MG63 (cell line): ENCODE data around the gene FBXL16. TPM values are rescaled to one million over a fixed set of nuclear protein-coding genes. Genes with fewer than 3 reads are reported as not detected.

Experiments used
- DNase-seq: peaks from one replicate; pipeline ENCODE4 v3.0.0-alpha.2; 2020
- H3K27me3 ChIP-seq: fragments of 250-450 bp; sonication (Bioruptor Pico); 2 replicates; pipeline ENCODE4 v1.5.1; 2020; ENCODE audit warnings: mild to moderate bottlenecking, moderate library complexity
- H3K36me3 ChIP-seq: fragments of 250-450 bp; sonication (Bioruptor Pico); 2 replicates; pipeline ENCODE4 v1.5.1; 2020; ENCODE audit warnings: mild to moderate bottlenecking, moderate library complexity
- H3K4me3 ChIP-seq: fragments of 250-450 bp; sonication (Bioruptor Pico); 2 replicates; pipeline ENCODE4 v1.5.1; 2020; ENCODE audit warnings: mild to moderate bottlenecking, moderate library complexity
- H3K9me3 ChIP-seq: fragments of 250-450 bp; sonication (Bioruptor Pico); 2 replicates; pipeline ENCODE4 v1.5.1; 2020; ENCODE audit warnings: mild to moderate bottlenecking, moderate library complexity
- total RNA-seq: library from RNA; depleted of rRNA; stranded (reverse); fragments of >200 nt; shearing (Covaris generic); gene quantifications from 2 replicates; pipeline ENCODE4 v1.2.3, GENCODE V29; 2014; ENCODE audit warnings: low replicate concordance

The FBXL16 gene
- total RNA-seq, 1 experiment from 2014 or later, result 0.16 TPM

- H3K27me3 ChIP-seq, result peaks cover 78% of the 10 kb centered on the region
These were observed 1.5 kb upstream of the FBXL16 start for GRCh38 chr16:707062-707538.

DNA sequence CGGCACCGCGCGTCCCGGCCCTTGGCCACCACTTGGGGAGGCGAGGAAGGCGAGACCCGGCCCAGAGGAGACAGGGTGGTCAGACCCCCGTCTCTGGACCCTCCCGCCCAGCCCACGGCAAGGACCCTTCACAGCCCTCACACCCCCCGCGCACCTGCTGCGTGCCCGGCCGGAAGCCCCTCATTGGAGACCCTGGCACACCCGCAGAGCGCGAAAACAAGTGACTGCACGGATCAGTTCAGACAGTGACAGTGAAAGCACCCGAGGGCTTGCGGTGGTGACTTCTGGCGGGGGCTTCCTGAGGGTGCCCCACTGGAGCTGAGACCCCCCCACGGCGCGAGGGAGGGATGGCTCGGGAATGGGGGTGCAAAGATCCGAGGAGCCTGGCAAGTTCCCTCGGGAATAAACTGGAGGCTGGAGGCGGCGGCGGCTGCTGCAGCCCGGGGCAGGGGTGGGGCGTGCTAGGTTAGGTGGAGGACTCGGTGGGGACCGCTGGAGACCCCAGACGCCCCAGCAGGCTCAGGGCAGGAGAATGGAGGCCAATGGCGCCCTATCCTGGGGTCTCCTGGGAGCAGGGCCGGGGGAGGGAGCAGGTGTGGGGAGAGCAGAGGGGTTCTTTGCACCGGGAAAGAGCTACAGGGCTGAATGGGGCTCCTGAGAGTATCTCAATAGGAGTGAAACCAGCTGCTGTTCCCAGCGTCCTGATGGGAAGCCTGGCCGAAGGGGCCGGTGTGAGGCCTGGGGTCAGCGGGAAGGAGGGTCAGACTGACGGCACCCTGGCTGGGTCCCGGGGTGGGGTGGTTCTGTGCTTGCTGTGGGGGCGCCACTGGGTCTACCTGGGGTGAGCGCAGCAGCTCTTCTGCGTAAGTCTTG lies 824 bp upstream of the FBXL16 start:
- Histone ChIP-seq H3K9me3 (no peaks in the 10 kb centered on the region), H3K4me3 (no peak overlapping the region), H3K27me3 (peaks cover 84% of the 10 kb centered on the region), H3K36me3 (no peaks in the 10 kb centered on the region)
- DNase-seq, result no peak

More at GRCh38 chr16:707062-707538, 1.5 kb upstream of the FBXL16 start:
- Histone ChIP-seq H3K4me3 (no peak overlapping the region), H3K9me3 (no peaks in the 10 kb centered on the region), H3K36me3 (no peaks in the 10 kb centered on the region)
- no peak for DNase-seq

DNA sequence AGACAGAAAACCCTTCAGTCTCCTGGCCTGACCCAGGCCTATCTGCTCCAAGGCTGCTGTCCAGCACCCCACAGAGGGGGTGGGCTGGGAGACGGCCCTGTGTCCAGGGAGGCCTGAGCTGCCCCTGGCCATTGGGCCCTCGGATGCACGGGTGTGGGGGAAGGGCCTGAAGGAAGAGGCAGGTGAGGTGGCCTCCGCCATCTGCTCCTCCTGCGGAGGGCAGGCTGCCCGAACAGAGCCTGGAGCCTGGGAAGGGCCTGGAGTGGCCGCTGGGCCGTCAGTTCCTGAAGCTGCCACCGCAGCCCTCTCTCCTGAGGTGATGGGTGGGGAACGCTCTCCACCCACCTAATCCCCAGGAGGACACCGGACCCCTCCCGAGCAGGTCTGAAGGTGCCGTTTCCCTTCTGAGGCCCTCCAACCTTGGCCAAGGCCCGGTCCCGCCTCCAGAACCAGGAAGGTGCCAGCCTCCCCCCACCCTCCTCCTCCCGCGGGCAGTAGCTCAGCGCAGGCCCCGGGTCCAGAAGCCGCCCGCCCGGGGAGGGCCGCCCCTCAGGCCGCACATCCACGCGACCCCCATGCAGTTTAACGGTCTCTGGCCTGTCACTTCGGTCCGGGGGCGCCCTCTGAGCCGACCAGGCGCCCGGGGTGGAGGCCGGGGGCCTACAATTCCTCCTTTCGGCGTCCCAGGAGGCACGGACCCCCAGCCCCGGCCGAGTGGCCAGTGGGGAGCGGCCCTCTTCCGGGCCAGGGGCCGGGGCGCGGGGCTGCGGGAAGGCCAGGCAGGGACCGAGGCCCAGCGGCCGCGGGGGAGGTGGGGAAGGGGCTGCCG lies 835 bp downstream of the FBXL16 start:
- DNase-seq, result no peak
- H3K9me3 ChIP-seq, result no peaks in the 10 kb centered on the region
- no peaks in the 10 kb centered on the region for H3K36me3 ChIP-seq
- no peak overlapping the region for H3K4me3 ChIP-seq
- peaks cover 85% of the 10 kb centered on the region for H3K27me3 ChIP-seq

- H3K9me3 ChIP-seq, result no peaks in the 10 kb centered on the region
- H3K36me3 ChIP-seq, result no peaks in the 10 kb centered on the region
- no peak overlapping the region for H3K4me3 ChIP-seq
- DNase-seq, result no peak
- peaks cover 83% of the 10 kb centered on the region for H3K27me3 ChIP-seq
These were observed 1.6 kb downstream of the FBXL16 start for GRCh38 chr16:704047-704446.

DNA sequence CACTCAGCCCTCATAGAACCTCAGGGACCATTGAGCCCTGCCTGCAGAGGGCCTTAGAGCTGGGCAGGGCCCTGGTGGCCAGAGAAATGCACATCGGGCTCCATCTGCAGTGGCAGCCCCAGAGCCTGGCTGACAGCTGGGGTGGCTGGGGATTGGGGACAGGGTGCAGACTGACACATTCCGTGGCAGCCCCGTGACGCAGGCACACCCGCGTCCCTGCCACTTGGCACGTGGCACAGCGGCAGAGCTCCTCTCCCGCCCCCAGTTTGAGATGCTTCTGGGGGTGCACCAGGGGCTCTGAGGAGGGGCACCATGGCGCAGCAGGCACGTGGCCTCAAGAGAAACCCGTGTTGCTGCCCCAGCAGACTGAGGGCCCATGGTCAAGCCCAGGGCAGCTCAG lies 2.2 kb downstream of the FBXL16 start:
- DNase-seq, result no peak
- no peaks in the 10 kb centered on the region for H3K9me3 ChIP-seq
- H3K4me3 ChIP-seq, result no peak overlapping the region
- peaks cover 81% of the 10 kb centered on the region for H3K27me3 ChIP-seq
- H3K36me3 ChIP-seq, result no peaks in the 10 kb centered on the region

GRCh38 chr16:702341-702740 lies 3.3 kb downstream of the FBXL16 start:
- peaks cover 79% of the 10 kb centered on the region for H3K27me3 ChIP-seq
- DNase-seq, result no peak

DNA sequence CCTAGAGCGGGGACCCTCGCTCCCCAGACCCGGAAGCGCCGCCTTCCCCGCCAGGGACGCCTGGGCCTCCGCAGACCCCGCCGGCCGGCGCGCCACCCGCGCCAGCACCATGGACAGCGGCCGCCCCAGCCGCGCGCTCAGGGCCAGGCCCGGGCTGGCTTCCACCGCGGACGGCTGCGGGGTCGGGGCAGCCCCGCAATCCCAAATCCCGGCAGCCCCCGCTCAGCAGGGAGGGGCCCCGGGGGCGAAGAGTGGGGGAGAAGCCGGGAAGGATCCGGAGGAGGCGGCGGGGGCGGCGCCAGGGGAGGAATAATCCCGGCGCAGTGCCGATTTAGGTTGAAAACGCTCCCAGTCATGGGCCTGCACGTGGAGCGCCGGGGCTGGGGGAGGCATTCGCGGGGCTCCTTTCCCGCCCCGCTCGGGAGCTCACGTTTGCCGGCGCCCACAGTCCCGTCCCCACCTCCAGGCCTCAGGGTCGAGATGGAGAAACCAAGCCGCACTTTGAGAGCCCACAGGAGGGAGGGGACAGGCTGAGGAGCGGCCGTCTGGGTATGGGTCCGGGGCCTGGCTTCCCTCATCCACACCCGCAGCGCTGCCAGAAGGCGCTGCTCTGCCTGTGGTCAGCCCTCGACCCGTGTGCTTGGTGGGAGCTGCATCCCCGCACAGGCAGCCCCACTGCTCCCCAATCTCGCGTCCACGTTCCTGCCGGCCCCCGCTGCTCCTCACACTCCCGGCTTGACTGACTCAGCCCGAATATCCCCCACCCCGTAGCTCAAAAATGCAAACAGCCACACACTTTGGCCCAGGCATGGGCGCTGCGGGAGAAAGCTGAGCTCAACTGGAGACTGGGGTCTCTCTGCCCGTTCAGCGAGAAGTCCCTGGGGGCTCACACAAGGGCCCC lies 4.7 kb downstream of the FBXL16 start:
- Histone ChIP-seq H3K36me3 (no peaks in the 10 kb centered on the region), H3K9me3 (no peaks in the 10 kb centered on the region), H3K27me3 (peaks cover 70% of the 10 kb centered on the region), H3K4me3 (no peak overlapping the region)
- DNase-seq, result no peak

More at GRCh38 chr16:702341-702740, 3.3 kb downstream of the FBXL16 start:
- H3K9me3 ChIP-seq, result no peaks in the 10 kb centered on the region
- no peak overlapping the region for H3K4me3 ChIP-seq
- H3K36me3 ChIP-seq, result no peaks in the 10 kb centered on the region

GRCh38 chr16:698911-699671 lies 6.5 kb downstream of the FBXL16 start:
- Histone ChIP-seq H3K36me3 (no peaks in the 10 kb centered on the region), H3K4me3 (no peak overlapping the region), H3K9me3 (no peaks in the 10 kb centered on the region), H3K27me3 (peaks cover 78% of the 10 kb centered on the region)
- DNase-seq, result no peak

DNA sequence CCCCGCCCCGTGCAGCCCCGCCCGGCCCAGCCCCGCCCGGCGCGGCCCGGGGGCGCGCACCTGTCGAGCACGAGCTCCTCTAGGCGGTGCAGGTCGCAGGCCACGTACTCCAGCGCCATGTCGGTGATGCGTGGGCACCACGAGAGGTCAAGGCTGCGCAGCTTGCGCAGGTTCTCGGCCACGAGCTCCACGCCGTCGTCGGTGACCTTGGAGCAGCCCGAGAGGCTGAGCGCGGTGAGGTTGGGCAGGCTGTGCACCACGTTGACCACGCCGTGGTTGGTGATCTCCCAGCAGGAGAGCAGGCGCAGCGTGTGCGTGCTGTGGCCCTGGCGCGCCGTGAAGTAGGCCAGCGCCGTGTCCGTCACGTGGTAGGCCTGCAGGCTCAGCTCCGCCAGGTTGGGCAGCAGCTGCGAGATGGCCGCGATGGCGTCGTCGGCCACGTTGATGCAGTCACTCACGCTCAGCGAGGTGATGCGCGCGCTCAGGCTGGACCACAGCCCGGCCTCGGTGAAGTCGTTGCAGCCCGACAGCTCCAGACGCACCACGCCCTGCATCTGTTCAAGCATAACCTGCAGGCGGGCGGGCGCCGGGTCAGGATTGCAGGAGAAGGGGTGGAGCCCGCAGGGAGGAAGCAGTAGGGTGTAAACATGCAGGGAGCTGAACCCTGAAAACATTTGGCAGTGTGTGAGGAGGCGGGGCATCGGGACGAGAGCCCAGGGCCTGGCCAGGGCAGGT lies 10.1 kb downstream of the FBXL16 start:
- H3K27me3 ChIP-seq, result peaks cover 54% of the 10 kb centered on the region
- H3K9me3 ChIP-seq, result no peaks in the 10 kb centered on the region
- H3K36me3 ChIP-seq, result no peaks in the 10 kb centered on the region
- no peak for DNase-seq
- no peak overlapping the region for H3K4me3 ChIP-seq

DNA sequence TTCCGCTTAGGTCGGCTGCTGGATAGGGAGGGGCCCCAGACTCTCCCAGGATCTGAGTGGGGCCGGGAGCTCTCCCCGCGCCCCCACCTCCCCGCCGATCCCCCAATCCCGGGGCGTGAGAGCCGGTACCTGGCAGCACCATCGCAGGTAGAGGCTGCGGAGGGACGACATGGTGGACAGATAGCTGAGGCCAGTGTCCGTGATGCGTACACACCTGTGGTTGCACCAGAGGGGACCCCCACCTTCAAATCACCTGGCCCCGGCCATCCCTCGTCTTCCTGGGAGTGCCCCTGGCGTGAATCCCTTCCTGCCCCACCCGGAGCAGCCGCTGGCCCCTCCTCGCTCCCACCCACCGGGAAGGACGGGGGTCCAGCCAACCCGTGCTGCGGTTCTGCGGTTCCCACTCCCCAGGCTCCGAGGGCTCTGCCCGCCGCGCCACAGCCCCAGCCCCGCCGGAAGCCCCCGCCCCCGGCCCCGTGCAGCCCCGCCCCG lies 10.7 kb downstream of the FBXL16 start:
- Histone ChIP-seq H3K36me3 (no peaks in the 10 kb centered on the region), H3K4me3 (no peak overlapping the region), H3K9me3 (no peaks in the 10 kb centered on the region), H3K27me3 (peaks cover 48% of the 10 kb centered on the region)
- DNase-seq, result no peak

- no peaks in the 10 kb centered on the region for H3K36me3 ChIP-seq
- DNase-seq, result no peak
- H3K9me3 ChIP-seq, result no peaks in the 10 kb centered on the region
- H3K4me3 ChIP-seq, result no peak overlapping the region
- peaks cover 44% of the 10 kb centered on the region for H3K27me3 ChIP-seq
These were observed 11.3 kb downstream of the FBXL16 start for GRCh38 chr16:694187-694862.

- Histone ChIP-seq H3K27me3 (peaks cover 39% of the 10 kb centered on the region), H3K9me3 (no peaks in the 10 kb centered on the region), H3K36me3 (no peaks in the 10 kb centered on the region), H3K4me3 (no peak overlapping the region)
- no peak for DNase-seq
These were observed 11.8 kb downstream of the FBXL16 start for GRCh38 chr16:693766-694165.

- peaks cover 2% of the 10 kb centered on the region; the same call in 1 of the 2 replicates for H3K36me3 ChIP-seq
- DNase-seq, result no peak
- H3K4me3 ChIP-seq, result no peak overlapping the region
- H3K9me3 ChIP-seq, result no peaks in the 10 kb centered on the region
- H3K27me3 ChIP-seq, result peaks cover 36% of the 10 kb centered on the region
These were observed 12.2 kb downstream of the FBXL16 start for GRCh38 chr16:693364-693763.

DNA sequence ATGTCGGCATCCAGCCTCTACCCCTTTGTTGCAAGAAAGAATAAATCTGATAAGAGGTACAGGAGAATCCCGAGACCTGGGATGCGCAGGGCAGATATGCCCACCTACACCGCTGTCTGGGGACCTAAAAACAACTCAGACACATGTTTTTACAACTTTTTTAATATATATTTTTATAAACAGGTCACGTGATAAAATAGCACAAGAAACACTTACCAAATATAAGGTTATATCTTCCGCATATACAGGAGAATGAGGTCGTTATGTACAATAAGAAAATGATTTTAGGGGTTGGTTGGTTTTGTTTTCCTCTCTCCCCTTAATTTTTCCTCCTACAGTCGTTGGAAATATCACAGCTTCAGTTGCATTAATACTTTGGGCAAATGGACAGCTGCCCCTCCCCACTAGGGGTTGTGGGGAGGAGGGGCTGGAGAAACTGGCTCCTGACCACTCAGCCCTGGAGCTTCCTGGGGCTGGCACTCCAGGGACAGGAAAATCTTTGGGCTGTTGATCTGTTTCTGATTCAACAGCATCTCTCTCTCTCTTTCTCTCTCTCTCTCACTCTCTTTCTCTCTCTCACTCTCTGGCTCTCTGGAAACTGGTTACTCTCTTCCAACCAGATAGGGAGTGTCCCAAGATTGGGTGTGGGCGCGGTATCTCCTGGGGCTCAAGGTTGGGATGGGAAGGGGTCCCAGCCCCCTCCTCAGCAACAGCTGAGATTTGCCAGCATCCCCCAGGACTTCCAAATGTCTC lies 13.1 kb downstream of the FBXL16 start:
- H3K36me3 ChIP-seq, result peaks cover 7% of the 10 kb centered on the region; the same call in 1 of the 2 replicates
- no peak overlapping the region for H3K4me3 ChIP-seq
- H3K9me3 ChIP-seq, result no peaks in the 10 kb centered on the region
- DNase-seq, result no peak
- H3K27me3 ChIP-seq, result peaks cover 34% of the 10 kb centered on the region
